Activated effector memory CD4-positive, alpha-beta T cell treated with Interleukin-2 at 50 U/mL for 16 hours (primary cell): ENCODE measurements around the gene TMCO4.

ENCODE experiments used
- DNase-seq: peaks from one replicate; pipeline ENCODE4 v3.0.0-alpha.2; 2020

The TMCO4 gene

DNA sequence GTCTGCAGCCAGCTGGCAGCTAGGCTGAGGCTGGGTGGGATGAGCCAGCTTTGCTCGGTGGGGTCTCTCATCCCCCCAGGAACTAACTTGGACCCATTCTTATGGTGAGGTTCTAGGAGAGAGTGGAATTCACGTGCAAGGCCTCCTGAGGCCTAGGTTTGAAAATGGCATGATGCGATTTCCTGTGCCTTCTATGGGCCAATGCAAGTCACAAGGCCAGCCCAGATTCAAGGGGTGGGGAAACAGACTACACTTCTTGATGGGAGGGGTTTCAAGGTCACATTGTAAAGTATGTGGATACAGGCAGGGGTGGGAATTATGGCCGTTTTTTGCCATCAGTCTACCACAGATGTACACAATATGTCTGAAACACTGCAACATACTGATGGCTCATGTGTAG, 86.8 kb downstream of the TMCO4 start:
- no peak for DNase-seq

DNA sequence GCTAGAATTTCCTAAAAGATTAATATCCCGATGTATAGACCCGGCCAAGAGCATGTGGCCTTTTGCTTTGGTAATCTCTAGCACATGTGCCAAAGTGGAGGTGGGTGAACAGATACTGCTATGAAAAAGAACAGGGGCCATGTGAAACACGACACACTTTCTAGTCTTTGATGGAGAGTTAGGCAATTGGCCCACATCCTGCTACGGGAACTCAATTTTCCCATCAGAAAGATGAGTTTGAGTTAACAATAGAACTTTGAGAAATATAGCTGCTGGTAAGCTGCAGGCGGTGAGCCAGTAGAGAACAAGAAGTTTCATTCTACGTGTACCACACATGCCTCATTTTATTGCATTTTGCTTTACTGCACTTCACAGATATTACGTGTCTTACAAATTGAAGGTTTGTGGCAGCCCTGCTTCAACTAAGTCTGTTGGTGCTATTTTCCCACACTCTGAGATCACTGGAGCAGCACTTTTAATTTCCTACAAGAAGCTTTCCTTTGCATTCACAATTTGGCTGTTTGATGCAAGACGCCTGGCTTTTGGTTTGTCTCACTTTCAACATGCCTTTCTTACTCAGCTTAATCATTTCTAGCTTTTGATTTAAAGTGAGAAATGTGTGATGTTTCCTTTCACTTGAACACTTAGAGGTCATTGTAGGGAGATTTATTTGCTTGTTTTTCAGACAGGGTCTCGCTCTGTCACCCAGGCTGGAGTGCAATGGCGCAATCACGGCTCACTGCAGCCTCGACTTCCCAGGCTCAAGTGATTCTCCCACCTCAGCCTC, 88.7 kb downstream of the TMCO4 start:
- DNase-seq: no peak

GRCh38 chr1:19709260-19709793, 90.4 kb downstream of the TMCO4 start:
- DNase-seq: no peak

DNA sequence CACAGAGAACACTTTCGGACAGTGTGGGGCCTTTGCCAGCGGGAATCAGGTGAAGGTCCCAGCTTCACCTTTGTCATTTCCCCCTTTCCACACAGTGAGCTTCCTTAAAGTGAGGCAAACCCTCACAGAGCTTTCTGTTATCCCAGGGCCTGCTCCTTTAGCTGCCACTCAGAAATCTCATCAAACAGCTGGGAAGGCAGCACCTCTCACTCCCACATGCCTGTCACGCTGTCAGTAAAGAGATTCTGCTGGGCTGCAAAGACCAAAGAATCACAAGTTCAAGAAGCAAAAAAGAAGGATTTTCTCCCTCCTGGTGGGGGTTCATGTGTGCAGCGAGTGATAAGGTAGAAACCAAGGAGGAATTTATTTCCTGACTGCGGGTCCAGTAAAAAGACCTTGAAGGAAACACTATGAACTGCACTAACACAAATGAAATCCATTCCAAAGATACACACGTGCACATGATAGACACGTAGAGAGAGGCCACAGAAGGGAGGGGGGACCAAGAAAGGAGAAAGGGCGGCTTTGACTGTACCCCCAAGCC, 91.1 kb downstream of the TMCO4 start:
- no peak for DNase-seq

- DNase-seq: no peak
Measured at GRCh38 chr1:19706136-19706535, 93.6 kb downstream of the TMCO4 start.

- no peak for DNase-seq
Measured at GRCh38 chr1:19705464-19705863, 94.3 kb downstream of the TMCO4 start.

GRCh38 chr1:19704247-19705113, 95.2 kb downstream of the TMCO4 start:
- DNase-seq: peak; percentile 48

DNA sequence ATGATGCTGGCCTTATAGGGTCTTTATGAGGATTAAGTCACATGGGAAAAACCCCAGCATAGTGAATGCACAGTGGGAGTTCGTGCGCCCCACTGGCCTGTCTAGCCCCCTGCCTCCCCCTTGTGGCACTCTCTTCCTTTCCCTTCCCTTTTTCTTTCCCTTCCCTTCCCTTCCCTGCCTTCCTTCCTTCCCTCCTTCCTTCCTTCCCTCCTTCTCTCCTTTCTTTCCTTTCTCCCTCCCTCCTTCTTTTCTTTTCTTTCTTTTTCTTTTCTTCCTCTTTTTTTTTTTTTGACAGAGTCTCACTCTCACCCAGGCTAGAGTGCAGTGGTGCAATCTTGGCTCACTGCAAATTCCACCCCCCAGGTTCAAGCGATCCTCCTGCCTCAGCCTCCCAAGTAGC, 96.4 kb downstream of the TMCO4 start:
- DNase-seq: no peak

DNA sequence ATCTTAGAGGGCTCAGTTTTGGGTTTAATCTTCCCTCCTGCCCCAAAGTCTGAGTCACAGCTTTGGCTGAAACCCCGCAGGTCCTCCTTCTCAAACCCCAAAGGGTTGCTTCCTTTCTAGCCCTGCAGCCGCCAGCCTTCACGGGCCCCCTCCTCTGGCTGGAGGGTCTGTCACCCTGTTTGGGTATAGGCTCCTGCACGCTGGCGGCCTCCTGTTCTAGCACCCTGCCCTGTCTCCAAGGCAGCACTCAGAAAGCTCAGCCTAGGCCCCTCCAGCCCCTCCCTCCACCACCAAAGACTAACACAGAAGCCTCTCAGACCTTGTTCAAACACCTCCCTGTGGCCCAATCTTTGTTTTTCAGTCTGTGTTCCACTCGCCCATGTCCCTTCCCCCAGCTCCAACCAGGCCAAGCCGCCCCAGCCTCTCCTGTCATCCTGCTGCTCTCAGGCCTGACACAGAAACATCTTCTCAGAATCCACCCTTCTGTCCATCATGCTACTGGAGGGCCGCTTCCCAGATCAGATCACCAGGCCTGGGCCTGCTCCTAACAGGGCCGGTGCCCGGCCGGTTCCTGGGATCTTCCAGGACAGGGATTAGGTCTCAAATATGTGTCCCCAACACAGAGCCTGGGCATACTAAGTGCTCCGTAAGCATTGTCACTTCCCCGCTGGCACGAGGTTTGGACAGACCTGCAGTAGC, 99.5 kb downstream of the TMCO4 start:
- no peak for DNase-seq

GRCh38 chr1:19698181-19698580, 101.5 kb downstream of the TMCO4 start:
- DNase-seq: no peak

DNA sequence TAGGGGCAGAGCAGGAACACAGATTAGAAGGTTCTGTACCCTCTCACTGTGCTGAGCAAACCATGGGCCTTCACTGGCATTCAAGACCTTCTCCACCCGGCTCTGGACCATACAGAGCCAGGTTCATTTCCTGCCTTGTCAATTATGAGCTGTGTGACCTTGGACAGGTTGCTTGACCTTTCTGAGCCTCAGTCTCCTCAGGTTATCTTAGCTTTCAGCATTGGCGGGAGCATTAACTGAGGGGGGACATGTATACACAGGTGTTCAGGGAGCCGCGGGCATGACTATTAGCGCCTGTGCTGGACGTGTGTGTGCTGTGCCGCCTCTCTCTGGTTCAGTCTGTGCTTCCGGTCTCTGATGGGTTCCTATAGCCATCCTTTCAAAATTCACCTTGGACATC, 102.9 kb downstream of the TMCO4 start:
- no peak for DNase-seq

- no peak for DNase-seq
Measured at GRCh38 chr1:19695772-19696171, 103.9 kb downstream of the TMCO4 start.

DNA sequence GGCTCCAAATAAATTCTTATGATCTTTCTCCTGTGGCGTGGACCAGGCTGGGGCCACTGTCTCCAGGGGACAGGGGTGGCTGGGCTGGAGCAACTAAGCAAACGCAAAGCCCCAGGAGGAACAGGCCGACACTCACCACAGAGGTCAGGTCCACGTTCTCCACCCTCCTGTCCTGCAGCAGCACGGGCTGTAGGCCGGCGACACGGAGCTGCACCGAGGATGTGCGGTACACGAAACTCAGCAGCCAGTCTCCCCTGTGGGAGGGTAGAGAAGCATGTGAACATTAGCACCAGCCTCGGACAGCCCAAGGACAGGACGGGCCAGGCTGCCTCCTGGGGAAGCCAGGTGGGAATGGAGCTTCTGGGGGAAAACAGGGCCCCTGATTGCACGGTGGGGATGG, 105.4 kb downstream of the TMCO4 start:
- DNase-seq: no peak

DNA sequence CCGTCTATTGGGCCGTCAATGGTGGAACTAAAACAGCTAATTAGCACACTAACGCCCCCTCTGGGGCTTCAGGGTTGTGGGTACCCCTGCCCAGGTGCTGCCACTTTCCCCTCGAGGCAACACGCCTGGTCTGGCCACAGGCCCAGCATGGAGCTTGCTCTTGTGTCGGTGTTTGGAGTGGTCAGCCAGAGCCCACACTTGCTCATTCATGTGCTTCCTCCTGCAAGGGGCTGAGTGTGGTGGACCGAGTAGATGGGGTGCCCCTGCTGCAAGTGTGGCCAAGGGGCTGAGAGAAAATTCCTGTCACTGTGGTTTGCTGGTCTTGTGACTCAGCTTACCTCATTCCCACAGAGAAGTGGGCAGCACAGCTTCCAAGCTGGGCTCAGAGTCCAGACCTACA, 109.4 kb downstream of the TMCO4 start:
- no peak for DNase-seq

DNA sequence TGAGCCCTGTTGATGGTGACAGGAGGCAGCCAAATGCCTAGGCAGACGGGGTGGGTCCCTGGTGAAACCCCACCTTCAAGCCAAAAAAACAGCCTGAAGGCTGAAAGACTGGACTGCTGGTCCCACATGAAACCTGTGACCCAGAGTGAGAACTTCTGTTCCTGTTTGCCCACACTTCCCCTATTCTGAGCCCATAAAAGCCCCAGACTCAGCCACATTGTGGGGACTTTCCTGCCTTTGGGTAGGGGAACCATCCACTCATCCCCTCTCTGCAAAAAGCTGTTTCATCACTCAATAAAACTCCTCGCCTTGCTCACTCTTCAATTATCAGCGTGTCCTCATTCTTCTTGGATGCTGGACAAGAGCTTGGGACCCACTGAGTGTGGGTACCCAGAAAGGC, 109.9 kb downstream of the TMCO4 start:
- DNase-seq: no peak

DNA sequence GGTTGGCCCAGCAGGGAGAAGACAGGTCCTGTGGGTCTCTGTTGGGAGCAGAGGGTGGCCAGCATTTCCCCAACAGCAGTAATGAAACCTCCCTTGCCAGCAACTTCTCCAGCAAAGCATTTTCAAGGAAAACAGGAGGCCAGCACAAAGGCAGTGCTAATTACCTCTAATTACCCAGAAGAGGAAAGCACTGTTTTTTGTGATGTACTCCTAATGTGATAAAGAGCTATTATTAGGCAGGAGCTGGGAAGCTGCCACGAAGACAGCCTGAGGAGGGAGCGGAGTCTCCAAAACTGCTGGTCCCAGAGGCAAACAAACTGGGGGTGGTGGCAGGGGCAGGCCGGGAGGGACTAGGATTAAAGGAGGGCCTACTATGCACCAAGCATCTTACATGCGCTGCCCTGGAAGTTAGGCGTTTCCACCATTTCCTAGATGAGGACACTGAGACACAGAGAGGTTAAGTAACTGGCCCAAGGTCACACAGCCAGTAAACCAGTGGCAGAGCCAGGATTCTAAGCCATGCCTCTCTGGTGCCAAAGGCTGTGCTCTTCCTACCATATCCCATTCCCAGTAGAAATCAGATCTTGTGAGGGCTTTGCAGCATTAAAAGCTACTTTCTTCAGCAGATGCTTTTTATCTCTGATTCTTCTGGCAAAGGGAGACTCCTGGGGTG, 110.5 kb downstream of the TMCO4 start:
- no peak for DNase-seq

DNA sequence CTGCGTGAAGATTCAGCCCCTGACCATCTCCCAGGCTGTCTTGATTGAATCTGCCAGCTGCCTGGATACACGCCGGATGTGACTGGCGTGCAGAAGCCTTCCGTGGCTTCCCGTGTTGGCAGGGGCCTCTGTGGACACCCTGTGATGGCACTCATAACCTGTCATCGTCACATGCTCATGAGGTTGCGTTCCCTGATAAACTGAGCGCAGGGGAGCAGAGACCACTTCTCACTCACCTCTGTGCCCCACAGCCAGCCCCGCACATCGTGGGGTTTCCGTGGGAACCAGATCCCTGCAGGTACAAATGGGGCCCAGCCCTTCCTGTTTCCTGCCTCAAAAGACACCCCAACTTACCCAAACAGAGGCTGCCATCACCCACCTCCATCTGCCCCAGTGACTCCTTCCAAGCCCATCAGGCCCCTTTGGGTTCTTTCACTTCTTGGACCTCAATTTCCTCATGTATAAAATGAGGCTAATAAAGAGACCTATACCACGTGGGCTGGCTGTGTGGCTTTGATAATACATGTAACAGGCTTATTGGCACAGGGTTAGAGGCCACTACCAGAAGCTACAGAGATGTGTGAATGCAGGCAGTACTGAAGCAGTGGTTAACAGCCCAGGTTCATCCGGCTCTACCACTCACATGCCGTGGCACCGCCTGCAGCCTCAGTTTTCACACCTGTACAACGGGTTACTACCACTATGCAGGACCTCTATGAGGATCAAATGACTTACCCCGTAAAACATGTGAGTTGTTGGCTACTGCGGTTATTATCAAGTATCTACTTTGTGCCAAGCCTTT, 111.5 kb downstream of the TMCO4 start:
- DNase-seq: peak; percentile 55

GRCh38 chr1:19687414-19687813, 112.3 kb downstream of the TMCO4 start:
- no peak for DNase-seq

GRCh38 chr1:19685994-19686393, 113.7 kb downstream of the TMCO4 start:
- DNase-seq: no peak

GRCh38 chr1:19684677-19685076, 115.0 kb downstream of the TMCO4 start:
- DNase-seq: no peak

GRCh38 chr1:19683351-19683750, 116.4 kb downstream of the TMCO4 start:
- DNase-seq: no peak

DNA sequence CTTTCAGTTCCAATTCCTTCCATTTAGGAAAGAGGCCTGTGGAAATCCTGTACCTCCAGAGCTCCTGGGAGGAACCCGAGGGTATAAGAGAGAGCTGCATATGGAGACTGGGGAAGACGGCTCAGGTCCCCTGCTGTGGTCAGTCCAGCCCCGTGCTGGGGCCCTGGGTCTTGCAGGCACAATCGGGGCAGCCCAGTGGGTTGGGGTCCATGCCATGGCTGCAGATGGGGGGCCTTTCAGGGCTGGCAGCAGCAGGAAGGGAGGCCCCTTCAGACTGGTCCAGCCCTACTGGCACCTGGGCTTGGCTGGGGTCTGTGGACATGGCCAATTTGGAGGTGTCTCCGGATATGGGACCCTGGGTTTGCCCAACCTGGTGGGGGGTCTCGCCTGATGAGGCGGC, 116.8 kb downstream of the TMCO4 start:
- no peak for DNase-seq
